ENCODE results near the gene ST3GAL4. TPM values are rescaled to one million over a fixed set of nuclear protein-coding genes. Genes with fewer than 3 reads are reported as not detected.

Gene ST3GAL4
- total RNA-seq, 1 donor from 2014 or later: 73.1 TPM

DNA sequence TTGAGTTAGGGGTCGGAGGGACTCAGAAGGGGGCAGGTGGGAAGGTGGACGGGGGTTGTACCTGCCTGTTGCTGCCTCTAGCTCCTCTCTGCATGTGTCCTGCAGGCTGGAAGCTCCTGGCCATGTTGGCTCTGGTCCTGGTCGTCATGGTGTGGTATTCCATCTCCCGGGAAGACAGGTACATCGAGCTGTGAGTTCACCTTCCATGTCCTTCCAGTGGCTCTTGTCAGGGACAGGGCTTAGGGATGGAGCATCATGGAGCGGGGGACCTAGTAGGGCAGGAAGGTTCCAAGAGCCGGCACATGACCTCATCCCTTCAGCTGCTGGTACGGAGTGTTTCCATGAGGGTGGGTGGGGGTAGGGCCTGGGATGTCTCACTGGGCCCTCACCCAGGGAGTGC is 50.9 kb downstream of the ST3GAL4 start:
- H3K27ac Mint-ChIP-seq (ENCODE audit: unreplicated experiment): no peak overlapping the region
- H3K27me3 Mint-ChIP-seq (ENCODE audit: unreplicated experiment): no peaks in the 10 kb centered on the region
- no peak overlapping the region for H3K4me3 Mint-ChIP-seq (ENCODE audit: unreplicated experiment)
- DNase-seq (ENCODE audit: extremely low spot score, unreplicated experiment): no peak
- peaks cover 38% of the 10 kb centered on the region for H3K4me1 Mint-ChIP-seq (ENCODE audit: unreplicated experiment)
- H3K36me3 Mint-ChIP-seq (ENCODE audit: unreplicated experiment): peaks cover 31% of the 10 kb centered on the region
- no peak for TF ChIP-seq CTCF (IDR thresholded peaks at IDR 0.05)
- no peaks in the 10 kb centered on the region for H3K9me3 Mint-ChIP-seq (ENCODE audit: unreplicated experiment)

DNA sequence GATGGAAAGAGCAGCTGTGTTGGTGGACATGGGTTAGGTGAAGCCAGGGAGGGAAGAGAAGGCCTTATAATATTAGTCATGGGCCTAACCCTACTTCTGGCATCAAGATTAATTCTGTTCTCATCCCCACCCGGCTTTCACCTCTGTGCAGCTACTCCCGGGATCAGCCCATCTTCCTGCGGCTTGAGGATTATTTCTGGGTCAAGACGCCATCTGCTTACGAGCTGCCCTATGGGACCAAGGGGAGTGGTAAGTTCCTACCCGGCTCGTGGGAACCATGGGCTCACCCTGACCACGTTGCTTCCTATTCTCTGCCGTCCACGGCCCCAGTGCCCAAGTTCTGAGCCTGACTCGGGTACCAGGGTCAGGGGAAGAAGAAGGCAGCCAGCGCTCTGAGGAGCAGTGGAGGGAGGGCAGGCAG is 51.6 kb downstream of the ST3GAL4 start:
- Mint-ChIP-seq H3K9me3 (ENCODE audit: unreplicated experiment) (no peaks in the 10 kb centered on the region), H3K36me3 (ENCODE audit: unreplicated experiment) (peaks cover 36% of the 10 kb centered on the region), H3K4me3 (ENCODE audit: unreplicated experiment) (no peak overlapping the region)

GRCh38 chr11:126407682-126408288 is 52.3 kb downstream of the ST3GAL4 start:
- H3K9me3 Mint-ChIP-seq (ENCODE audit: unreplicated experiment): no peaks in the 10 kb centered on the region
- no peak overlapping the region for H3K4me3 Mint-ChIP-seq (ENCODE audit: unreplicated experiment)
- H3K27ac Mint-ChIP-seq (ENCODE audit: unreplicated experiment): no peak overlapping the region
- no peak for TF ChIP-seq CTCF (IDR thresholded peaks at IDR 0.05)
- H3K36me3 Mint-ChIP-seq (ENCODE audit: unreplicated experiment): peaks cover 37% of the 10 kb centered on the region
- DNase-seq (ENCODE audit: extremely low spot score, unreplicated experiment): no peak
- no peaks in the 10 kb centered on the region for H3K27me3 Mint-ChIP-seq (ENCODE audit: unreplicated experiment)
- peaks cover 32% of the 10 kb centered on the region for H3K4me1 Mint-ChIP-seq (ENCODE audit: unreplicated experiment)

More for the DNA sequence above, 51.6 kb downstream of the ST3GAL4 start:
- TF ChIP-seq CTCF (IDR thresholded peaks at IDR 0.05): no peak
- DNase-seq (ENCODE audit: extremely low spot score, unreplicated experiment): no peak
- no peaks in the 10 kb centered on the region for H3K27me3 Mint-ChIP-seq (ENCODE audit: unreplicated experiment)
- H3K27ac Mint-ChIP-seq (ENCODE audit: unreplicated experiment): no peak overlapping the region
- peaks cover 34% of the 10 kb centered on the region for H3K4me1 Mint-ChIP-seq (ENCODE audit: unreplicated experiment)

GRCh38 chr11:126408496-126408895 is 53.0 kb downstream of the ST3GAL4 start:
- Mint-ChIP-seq H3K27ac (ENCODE audit: unreplicated experiment) (no peak overlapping the region), H3K36me3 (ENCODE audit: unreplicated experiment) (peaks cover 37% of the 10 kb centered on the region), H3K27me3 (ENCODE audit: unreplicated experiment) (no peaks in the 10 kb centered on the region), H3K4me3 (ENCODE audit: unreplicated experiment) (no peak overlapping the region), H3K4me1 (ENCODE audit: unreplicated experiment) (peaks cover 25% of the 10 kb centered on the region), H3K9me3 (ENCODE audit: unreplicated experiment) (no peaks in the 10 kb centered on the region)
- DNase-seq (ENCODE audit: extremely low spot score, unreplicated experiment): no peak
- no peak for TF ChIP-seq CTCF (IDR thresholded peaks at IDR 0.05)

DNA sequence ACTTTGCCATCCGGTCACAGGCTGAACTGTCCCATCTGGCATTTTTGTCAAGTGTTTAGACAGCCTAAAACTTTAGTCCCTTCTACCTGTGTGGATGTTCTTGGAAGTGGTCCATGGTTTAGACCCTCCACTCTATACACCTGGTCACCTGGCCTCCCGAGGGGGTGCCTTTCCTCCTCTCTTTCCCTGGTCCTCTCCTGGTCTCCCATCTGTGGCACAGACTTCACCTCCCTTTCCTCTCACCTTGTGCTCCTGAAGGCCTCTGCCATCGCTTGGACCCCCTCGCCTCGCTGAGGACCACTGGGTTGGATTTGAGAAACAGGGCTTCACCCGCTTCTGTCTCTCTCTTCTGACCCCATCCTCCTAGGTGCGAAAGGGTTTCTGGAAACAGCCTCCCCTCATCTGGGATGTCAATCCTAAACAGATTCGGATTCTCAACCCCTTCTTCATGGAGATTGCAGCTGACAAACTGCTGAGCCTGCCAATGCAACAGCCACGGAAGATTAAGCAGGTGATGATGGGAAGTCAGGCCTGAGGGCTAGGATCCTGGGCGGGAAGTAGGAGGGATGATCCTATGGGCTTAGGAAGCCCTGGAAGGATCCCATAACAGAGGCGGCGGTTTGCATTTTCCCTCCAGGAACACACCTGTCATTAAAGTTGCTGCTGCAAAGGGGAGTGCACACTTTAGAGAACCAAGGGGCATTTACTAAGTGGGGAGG is 53.6 kb downstream of the ST3GAL4 start:
- TF ChIP-seq CTCF (IDR thresholded peaks at IDR 0.05): no peak
- H3K4me3 Mint-ChIP-seq (ENCODE audit: unreplicated experiment): no peak overlapping the region
- H3K27me3 Mint-ChIP-seq (ENCODE audit: unreplicated experiment): no peaks in the 10 kb centered on the region
- no peaks in the 10 kb centered on the region for H3K9me3 Mint-ChIP-seq (ENCODE audit: unreplicated experiment)
- peaks cover 37% of the 10 kb centered on the region for H3K36me3 Mint-ChIP-seq (ENCODE audit: unreplicated experiment)
- peak overlapping the region; percentile 38 for H3K27ac Mint-ChIP-seq (ENCODE audit: unreplicated experiment)
- H3K4me1 Mint-ChIP-seq (ENCODE audit: unreplicated experiment): peaks cover 19% of the 10 kb centered on the region
- no peak for DNase-seq (ENCODE audit: extremely low spot score, unreplicated experiment)
